ENCODE data around the gene KRTAP12-1.

DNA sequence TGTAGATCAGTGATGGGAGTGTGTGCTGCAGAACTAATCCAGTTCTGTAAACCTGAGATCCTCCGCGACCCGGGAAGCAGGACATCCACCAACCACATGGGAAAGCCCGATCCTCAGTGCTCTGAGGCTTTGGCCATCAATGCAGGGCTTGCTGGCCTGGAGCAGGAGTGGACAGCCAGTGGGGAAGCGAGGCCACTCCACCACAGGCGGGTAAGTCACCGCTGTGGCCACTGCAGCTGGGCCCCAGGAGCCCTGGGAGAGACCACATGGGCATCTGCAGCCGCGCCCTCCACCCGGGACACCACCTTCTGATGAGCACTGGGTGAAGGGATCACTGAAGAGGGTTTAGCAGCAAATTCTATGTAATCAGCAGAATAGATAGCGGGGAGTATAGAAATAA is 811 bp downstream of the KRTAP12-1 start:
- no peak for TF ChIP-seq POLR2A (IDR thresholded peaks at IDR 0.05; ENCODE audit: extremely low read depth, insufficient read length)
- TF ChIP-seq, protein P1, sequence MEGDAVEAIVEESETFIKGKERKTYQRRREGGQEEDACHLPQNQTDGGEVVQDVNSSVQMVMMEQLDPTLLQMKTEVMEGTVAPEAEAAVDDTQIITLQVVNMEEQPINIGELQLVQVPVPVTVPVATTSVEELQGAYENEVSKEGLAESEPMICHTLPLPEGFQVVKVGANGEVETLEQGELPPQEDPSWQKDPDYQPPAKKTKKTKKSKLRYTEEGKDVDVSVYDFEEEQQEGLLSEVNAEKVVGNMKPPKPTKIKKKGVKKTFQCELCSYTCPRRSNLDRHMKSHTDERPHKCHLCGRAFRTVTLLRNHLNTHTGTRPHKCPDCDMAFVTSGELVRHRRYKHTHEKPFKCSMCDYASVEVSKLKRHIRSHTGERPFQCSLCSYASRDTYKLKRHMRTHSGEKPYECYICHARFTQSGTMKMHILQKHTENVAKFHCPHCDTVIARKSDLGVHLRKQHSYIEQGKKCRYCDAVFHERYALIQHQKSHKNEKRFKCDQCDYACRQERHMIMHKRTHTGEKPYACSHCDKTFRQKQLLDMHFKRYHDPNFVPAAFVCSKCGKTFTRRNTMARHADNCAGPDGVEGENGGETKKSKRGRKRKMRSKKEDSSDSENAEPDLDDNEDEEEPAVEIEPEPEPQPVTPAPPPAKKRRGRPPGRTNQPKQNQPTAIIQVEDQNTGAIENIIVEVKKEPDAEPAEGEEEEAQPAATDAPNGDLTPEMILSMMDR (IDR thresholded peaks at IDR 0.05; ENCODE audit: low read depth, low read length) = no peak
